GM21515 (cell line): Measurements from ENCODE around the gene MYO5A.
A peak's percentile ranks its signal among the peaks of the same experiment; 100 is the strongest.
"Not testable (repeated sequence)": the region's sequence is repeated elsewhere in the genome, so short reads cannot be mapped to it uniquely, and the experiment has no call there.

ENCODE experiments used
- ATAC-seq: cut with Tn5 transposase; IDR thresholded peaks from one replicate; pipeline ENCODE4 v1.9.1; 2021; ENCODE audit not compliant: unreplicated experiment

MYO5A gene

DNA sequence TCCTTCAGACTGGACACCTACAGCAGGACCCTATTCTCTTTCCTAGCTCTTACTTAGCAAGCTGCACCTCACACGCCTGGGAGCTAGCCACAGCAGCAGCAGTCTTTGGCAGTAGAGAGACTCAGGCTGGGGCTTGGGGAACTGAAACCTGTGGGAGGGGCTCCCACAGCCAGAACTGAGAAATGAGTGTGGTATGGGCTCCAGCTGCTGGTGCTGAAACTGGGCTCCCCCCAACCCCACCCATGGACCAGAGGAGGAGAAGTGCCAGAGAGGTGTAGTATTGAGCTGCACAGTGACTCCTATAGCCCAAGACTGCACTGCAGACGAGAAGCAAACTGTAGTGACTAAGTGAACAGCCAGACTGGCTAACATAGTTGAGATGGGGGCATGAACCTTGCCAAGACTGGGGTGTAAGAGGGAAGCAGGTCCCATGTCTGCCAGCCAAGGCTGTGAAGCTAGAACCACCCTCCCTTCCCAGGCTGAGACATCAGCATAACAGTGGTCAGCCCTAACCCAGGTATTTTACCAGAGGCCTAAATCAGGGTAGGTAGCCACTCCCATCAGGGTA lies 62.5 kb downstream of the MYO5A start:
- ATAC-seq: peak; percentile 96

DNA sequence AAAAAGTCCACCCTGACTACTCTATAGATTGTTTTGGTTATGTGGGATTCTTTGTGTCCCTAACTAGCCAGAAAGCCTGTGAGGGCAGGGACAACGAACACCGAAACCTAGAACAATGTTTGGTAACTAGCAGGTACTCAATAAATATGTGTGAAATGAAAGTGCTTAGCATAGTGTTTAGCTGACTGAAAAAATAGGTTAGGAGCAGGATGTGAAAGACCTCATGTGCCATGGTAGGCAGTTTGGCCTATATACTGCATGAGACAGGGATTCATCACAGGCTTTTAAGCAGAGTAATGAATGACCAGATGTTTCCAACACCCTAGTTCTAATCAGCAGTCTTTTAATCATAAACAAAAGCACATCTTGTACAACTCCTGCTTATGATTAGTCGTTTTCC lies 64.2 kb downstream of the MYO5A start:
- ATAC-seq: peak; percentile 50

DNA sequence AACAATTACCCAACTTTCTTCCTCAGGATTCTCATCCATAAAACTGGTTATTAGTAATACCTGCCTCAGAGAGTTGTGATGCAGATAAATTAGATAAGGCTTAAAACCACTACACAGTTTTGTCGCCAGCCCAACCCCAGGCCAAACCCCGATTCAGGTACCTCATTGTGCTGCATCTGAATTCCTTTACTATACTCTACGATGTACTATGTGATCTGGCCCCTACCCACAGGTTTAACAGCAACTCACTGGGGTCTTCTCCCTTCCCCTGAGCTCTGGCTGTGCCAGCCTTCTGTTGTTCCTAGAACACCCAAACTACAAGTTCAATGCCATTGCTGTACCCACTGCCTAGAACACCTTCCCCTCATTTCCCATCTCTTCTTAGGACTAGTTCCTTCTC lies 64.6 kb downstream of the MYO5A start:
- ATAC-seq: no peak

GRCh38 chr15:52463638-52464037 lies 65.0 kb downstream of the MYO5A start:
- no peak for ATAC-seq

DNA sequence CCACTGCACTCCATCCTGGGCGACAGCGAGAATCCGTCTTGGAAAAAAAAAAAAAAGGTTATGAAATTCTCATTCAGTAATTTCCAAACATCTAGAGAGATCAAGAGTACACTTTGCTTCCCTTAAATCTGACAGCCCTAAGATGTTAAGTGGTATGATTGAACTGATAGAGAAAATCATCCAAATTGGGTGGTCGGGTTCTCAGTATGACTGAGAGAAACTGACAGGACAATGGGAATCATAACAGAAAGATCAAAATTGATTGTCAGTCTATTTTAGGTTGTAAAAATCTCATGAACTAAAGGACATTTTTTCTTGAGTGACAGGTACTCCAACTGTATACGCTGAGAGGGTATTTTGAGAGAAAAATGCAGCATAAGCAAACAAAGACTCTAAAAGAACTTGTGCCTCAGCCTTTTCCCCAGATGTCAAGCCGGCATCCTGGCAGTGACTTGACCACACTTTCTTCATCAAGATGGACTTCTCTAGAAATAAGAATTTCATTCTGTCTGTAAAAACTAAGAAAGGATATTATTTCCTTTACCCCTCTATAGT lies 65.8 kb downstream of the MYO5A start:
- ATAC-seq: no peak

GRCh38 chr15:52459701-52460100 lies 69.0 kb downstream of the MYO5A start:
- ATAC-seq: not testable (repeated sequence)

DNA sequence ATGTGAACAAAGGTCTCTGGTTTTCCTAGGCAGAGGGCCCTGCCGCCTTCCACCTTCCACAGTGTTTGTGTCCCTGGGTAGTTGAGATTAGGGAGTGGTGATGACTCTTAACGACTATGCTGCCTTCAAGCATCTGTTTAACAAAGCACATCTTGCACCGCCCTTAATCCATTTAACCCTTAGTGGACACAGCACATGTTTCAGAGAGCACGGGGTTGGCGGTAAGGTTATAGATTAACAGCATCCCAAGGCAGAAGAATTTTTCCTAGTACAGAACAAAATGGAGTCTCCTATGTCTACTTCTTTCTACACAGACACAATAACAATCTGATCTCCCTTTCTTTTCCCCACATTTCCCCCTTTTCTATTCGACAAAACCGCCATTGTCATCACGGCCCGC lies 69.4 kb downstream of the MYO5A start:
- ATAC-seq: not testable (repeated sequence)

DNA sequence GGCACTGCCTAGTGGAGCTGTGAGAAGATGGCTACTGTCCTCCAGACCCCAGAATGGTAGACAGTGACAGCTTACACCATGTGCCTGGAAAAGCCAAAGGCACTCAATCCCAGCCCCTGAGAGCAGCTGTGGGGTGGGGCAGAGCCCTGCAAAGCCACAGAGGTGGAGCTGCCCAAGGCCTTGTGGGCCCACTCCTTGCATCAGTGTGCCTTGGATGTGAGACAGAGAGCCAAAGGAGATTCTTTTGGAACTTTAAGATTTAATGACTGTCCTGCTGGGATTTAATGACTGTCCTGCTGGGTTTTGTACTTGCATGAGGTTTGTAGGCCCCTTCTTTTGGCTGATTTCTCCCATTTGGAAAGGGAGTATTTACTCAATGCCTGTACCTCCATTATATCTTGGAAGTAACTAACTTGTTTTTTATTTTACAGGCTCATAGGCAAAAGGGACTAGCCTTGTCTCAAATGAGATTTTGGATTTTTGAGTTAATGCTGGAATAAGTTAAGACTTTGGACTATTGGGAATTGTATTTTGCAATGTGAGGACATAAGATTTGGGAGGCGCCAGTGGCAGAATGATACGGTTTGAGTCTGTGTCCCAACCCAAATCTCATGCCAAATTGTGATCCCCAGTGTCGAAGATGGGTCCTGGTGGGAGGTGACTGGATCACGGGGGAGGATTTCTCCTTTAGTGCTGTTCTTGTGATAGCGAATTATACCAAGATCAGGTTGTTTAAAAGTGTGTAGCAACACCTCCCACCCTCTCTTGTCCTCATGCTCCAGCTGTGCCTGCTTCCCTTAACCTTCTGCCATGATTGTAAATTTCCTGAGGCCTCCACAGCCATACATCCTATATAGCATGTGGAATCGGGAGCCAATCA lies 80.4 kb downstream of the MYO5A start:
- ATAC-seq: no peak

GRCh38 chr15:52445954-52446353 lies 82.7 kb downstream of the MYO5A start:
- ATAC-seq: no peak

GRCh38 chr15:52445553-52445952 lies 83.1 kb downstream of the MYO5A start:
- no peak for ATAC-seq

DNA sequence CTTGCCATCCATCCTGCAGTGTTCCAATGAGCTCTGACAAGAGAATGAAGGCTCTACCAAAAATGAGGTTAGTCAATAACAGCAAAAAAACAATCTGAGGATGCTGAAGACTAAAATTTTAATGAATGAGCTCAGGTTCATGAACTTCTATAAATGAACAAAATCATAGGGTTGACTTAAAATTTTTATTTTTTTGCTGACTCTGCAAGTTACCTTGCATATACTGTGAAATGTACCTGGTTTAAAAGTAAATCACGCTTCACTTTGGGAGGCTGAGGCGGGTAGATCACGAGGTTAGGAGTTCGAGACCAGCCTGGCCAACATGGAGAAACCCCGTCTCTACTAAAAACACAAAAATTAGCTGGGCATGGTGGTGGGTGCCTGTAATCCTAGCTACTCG lies 85.5 kb downstream of the MYO5A start:
- ATAC-seq: not testable (repeated sequence)

DNA sequence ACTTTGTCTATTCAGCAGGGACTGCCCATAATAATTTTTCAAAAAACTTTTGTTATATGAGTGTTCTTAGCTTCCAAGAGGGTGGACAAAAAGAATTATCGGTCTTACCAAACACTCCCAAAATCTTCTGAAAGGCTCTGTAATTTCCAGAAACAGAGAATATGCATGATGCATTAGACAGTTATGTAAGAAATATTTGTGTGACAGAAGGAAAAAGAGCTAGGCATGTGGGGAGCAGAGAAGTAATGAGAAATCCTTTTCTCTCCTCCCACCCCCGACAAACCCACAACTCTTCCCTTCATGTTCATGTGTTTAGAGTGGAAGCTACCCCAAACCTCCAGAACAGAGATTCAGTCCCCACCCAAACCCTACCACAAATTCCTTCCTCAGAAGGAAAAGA lies 86.8 kb downstream of the MYO5A start:
- ATAC-seq: no peak

- ATAC-seq: no peak
Observed at GRCh38 chr15:52440946-52441345, 87.7 kb downstream of the MYO5A start.

GRCh38 chr15:52440414-52440813 lies 88.3 kb downstream of the MYO5A start:
- ATAC-seq: no peak

DNA sequence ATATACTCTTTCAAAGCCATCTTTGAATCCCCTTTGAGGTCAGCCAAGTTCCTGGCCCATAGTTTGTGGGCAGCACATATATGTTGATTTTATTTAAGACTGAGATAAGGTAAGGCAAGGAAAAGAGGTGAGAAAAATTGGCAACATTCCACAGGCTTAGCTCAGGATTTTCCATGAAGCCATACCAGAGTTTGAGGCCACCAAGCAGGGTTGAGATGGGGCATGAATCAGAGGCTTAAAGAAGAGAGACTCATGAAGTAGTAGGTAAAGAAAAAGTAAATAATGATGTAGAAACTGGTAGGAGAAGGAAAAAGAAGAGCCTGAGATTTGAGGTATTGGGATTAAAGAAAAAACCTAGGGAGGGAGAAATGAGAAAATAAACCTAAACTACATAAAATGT lies 89.2 kb downstream of the MYO5A start:
- ATAC-seq: no peak

DNA sequence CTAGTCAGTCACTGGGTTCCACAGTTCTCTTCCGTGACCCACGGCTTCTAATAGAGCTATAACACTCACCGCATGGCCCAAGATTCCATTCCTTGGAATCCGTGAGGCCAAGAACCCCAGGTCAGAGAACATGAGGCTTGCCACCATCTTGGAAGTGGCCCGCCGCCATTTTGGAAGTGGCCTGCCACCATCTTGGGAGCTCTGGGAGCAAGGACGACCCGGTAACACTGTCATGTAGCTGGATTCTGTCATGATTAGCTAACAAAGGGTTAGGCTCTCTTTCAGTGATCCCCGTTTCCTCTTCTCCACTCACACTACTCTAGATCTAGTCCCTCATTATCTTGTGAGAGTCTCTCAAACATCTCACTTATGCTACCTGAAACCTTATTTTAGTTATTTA lies 89.6 kb downstream of the MYO5A start:
- ATAC-seq: not testable (repeated sequence)

DNA sequence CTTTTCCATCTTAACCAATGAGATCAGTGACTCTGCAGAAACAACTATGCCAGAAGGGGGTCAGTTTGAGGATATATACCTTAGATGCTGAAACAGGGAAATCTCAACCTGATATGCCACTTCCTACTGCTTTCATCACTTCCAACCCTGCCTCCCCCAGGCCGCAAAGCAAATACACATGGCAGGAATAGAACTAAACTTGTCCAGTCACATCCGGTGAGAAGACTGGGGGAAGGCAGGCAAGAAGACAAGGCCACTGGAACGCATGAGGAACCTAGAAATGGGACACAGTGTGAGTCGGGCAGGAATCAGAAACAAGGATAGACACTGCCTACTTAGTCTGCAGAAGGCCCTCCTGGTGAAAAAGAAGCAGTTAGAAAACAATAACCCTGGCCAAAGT lies 90.6 kb downstream of the MYO5A start:
- no peak for ATAC-seq

DNA sequence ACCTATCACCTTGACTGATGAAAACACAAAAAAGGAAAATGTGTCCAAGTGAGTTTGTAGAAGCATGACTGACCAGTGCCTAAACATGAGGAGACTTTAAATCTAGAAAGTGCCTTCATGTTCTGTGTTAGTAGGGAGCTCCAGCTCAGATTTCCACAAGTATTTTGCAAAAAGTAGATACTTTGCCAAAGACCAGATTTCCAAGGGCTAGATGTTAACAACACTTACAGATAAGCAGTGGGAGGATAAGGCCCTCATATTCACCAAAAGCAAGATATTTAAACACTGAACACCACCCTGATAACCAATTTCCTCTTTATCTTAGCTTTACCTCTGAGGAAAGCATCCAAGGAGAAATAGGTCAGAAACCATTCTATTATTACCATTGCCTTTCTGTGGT lies 91.0 kb downstream of the MYO5A start:
- no peak for ATAC-seq

- no peak for ATAC-seq
Observed at GRCh38 chr15:52436981-52437380, 91.7 kb downstream of the MYO5A start.

DNA sequence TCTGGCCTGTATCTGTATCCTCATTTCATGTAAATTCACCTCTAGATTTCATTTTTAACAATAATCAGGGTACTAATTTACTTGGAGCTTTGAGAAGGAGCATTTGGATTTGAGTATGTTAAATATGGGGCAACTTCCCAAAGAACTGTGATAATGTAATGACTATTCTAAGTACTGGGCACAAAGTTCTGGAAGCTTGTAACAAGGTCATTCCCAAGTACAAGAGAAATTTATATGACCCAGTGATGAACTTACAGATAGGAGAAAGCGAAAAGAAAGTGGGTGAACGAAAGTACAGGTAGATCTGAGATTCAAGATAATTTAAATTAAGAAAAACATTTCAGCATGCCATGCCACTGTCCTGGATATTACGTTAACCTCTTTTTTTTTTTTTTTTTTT lies 93.8 kb downstream of the MYO5A start:
- ATAC-seq: no peak

GRCh38 chr15:52428297-52428696 lies 100.4 kb downstream of the MYO5A start:
- no peak for ATAC-seq

GRCh38 chr15:52427804-52428203 lies 100.9 kb downstream of the MYO5A start:
- no peak for ATAC-seq
